ENCODE measurements around the gene CNTNAP2.

DNA sequence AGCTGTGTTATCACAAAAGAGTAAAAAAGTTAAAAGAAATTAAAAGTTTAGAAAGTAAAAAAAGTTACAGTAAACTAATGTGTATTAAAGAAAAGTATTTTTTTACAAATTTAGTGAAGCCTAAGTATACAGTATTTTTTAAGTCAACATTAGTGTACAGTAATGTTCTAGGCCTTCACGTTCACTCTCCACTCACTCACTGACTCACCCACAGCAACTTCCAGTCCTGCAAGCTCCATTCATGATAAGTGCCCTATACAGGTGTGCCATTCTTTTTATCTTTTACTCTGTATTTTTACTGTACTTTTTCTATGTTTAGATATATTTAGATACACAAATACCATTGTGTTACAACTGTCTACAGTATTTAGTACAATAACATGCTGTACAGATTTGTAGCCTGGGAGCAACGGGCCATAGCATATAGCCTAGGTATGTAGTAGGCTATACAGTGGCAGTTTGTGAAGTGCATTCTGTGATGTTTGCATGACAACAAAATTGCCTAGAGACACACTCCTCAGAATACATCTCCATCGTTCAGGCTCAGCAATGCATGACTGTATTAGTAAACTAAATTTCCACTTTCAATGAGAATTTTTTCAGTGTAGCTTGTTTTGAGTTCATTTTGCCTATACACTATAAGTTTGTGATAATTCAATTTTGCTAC, 1934.0 kb downstream of the CNTNAP2 start:
- TF ChIP-seq, protein P1, sequence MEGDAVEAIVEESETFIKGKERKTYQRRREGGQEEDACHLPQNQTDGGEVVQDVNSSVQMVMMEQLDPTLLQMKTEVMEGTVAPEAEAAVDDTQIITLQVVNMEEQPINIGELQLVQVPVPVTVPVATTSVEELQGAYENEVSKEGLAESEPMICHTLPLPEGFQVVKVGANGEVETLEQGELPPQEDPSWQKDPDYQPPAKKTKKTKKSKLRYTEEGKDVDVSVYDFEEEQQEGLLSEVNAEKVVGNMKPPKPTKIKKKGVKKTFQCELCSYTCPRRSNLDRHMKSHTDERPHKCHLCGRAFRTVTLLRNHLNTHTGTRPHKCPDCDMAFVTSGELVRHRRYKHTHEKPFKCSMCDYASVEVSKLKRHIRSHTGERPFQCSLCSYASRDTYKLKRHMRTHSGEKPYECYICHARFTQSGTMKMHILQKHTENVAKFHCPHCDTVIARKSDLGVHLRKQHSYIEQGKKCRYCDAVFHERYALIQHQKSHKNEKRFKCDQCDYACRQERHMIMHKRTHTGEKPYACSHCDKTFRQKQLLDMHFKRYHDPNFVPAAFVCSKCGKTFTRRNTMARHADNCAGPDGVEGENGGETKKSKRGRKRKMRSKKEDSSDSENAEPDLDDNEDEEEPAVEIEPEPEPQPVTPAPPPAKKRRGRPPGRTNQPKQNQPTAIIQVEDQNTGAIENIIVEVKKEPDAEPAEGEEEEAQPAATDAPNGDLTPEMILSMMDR (IDR thresholded peaks at IDR 0.05): no peak
- no peak for TF ChIP-seq POLR2A (IDR thresholded peaks at IDR 0.05)
